GM23338 (cell line): ENCODE data around the gene FRK. TPM values are rescaled to one million over a fixed set of nuclear protein-coding genes. Genes with fewer than 3 reads are reported as not detected.
"Not testable (repeated sequence)": the region's sequence is repeated elsewhere in the genome, so short reads cannot be mapped to it uniquely, and the experiment has no call there.

Source experiments
- ATAC-seq: fragments of 200-7000 bp; cut with Tn5 transposase; 3 replicates; pipeline ENCODE4 v1.9.1; 2020
- DNase-seq: peaks from one replicate; pipeline ENCODE4 v3.0.0-alpha.2; 2015; ENCODE audit warnings: low spot score
- H2AFZ ChIP-seq: fragments of 200-600 bp; sonication (generic); 2 replicates; pipeline ENCODE4 v1.8.0; 2016; ENCODE audit warnings: antibody characterized with exemption, mild to moderate bottlenecking, moderate library complexity
- H3F3A ChIP-seq: fragments of 200-600 bp; sonication (generic); replicated peaks from 2 replicates; pipeline ENCODE4 v1.8.0; 2017; ENCODE audit warnings: antibody characterized with exemption, mixed run types, low read depth
- H3K27ac ChIP-seq: fragments of 200-600 bp; sonication (generic); 2 replicates; pipeline ENCODE4 v1.6.1; 2016; ENCODE audit warnings: low read depth
- H3K27me3 ChIP-seq: fragments of 200-600 bp; sonication (generic); 2 replicates; pipeline ENCODE4 v1.8.0; 2016; ENCODE audit warnings: mild to moderate bottlenecking, mixed run types, moderate library complexity; ENCODE audit not compliant: insufficient read depth
- H3K36me3 ChIP-seq: fragments of 200-600 bp; sonication (generic); 2 replicates; pipeline ENCODE4 v1.8.0; 2016; ENCODE audit warnings: mild to moderate bottlenecking; ENCODE audit not compliant: insufficient read depth
- H3K4me1 ChIP-seq: fragments of 200-600 bp; sonication (generic); 2 replicates; pipeline ENCODE4 v1.8.0; 2016; ENCODE audit warnings: mild to moderate bottlenecking, moderate library complexity; ENCODE audit not compliant: insufficient read depth
- H3K4me2 ChIP-seq: fragments of 200-600 bp; sonication (generic); 2 replicates; pipeline ENCODE4 v1.7.1; 2017; ENCODE audit warnings: mixed run types
- H3K4me3 ChIP-seq: fragments of 200-600 bp; sonication (generic); 2 replicates; pipeline ENCODE4 v1.6.1; 2016; ENCODE audit warnings: mixed run types
- H3K79me2 ChIP-seq: fragments of 200-600 bp; sonication (generic); replicated peaks from 2 replicates; pipeline ENCODE4 v1.8.0; 2017; ENCODE audit warnings: mild to moderate bottlenecking; ENCODE audit not compliant: insufficient read depth
- H3K9me2 ChIP-seq: fragments of 200-600 bp; sonication (generic); 2 replicates; pipeline ENCODE4 v1.8.0; 2017; ENCODE audit not compliant: insufficient read depth
- H4K20me1 ChIP-seq: fragments of 200-600 bp; sonication (generic); replicated peaks from 2 replicates; pipeline ENCODE4 v1.8.0; 2017; ENCODE audit warnings: mild to moderate bottlenecking; ENCODE audit not compliant: insufficient read depth
- H3K27ac Mint-ChIP-seq: 2 replicates; pipeline ENCODE4 v1.8.0; 2020; ENCODE audit warnings: inconsistent platforms, mild to moderate bottlenecking, moderate library complexity, mixed read lengths
- H3K27me3 Mint-ChIP-seq: 3 replicates; pipeline ENCODE4 v1.8.0; 2022; ENCODE audit warnings: low read depth, mild to moderate bottlenecking, moderate library complexity, mixed read lengths, inconsistent platforms; ENCODE audit not compliant: insufficient read depth, poor library complexity
- H3K36me3 Mint-ChIP-seq: 3 replicates; pipeline ENCODE4 v1.8.0; 2021; ENCODE audit warnings: low read depth, mild to moderate bottlenecking, inconsistent platforms, moderate library complexity, mixed read lengths
- H3K4me1 Mint-ChIP-seq: 3 replicates; pipeline ENCODE4 v1.8.0; 2020; ENCODE audit warnings: mild to moderate bottlenecking, inconsistent platforms, mixed read lengths
- H3K4me3 Mint-ChIP-seq: 3 replicates; pipeline ENCODE4 v1.8.0; 2021; ENCODE audit warnings: moderate library complexity, mild to moderate bottlenecking, inconsistent platforms, mixed read lengths
- H3K9me3 Mint-ChIP-seq: 3 replicates; pipeline ENCODE4 v1.8.0; 2020; ENCODE audit warnings: moderate library complexity, mild to moderate bottlenecking, inconsistent platforms, mixed read lengths
- CREB1 ChIP-seq: fragments of 250-450 bp; sonication (Bioruptor Pico); IDR thresholded peaks from 2 replicates; pipeline ENCODE4 v1.5.0; 2020; ENCODE audit warnings: low read depth, mild to moderate bottlenecking, moderate library complexity
- CTCF ChIP-seq, 2 experiments: fragments of 200-600 bp in 1 of 2; sonication (generic) in 1 of 2; conservative IDR thresholded peaks; 2 replicates each; pipeline versions ENCODE4 v1.5.1 to v1.6.1; 2016 to 2017; ENCODE audit warnings: antibody characterized with exemption in 2 of 2, low read depth in 2 of 2, mild to moderate bottlenecking in 2 of 2, moderate library complexity in 1 of 2
- ETS1 ChIP-seq: IDR thresholded peaks from 2 replicates; pipeline ENCODE4 v1.6.1; 2016; ENCODE audit warnings: antibody characterized with exemption
- JUNB ChIP-seq: IDR thresholded peaks from one replicate; pipeline ENCODE4 v1.6.1; 2016; ENCODE audit warnings: antibody characterized with exemption; ENCODE audit not compliant: unreplicated experiment
- NANOG ChIP-seq: IDR thresholded peaks from 2 replicates; pipeline ENCODE4 v1.6.1; 2016; ENCODE audit warnings: antibody characterized with exemption, borderline replicate concordance
- POLR2AphosphoS5 ChIP-seq: IDR thresholded peaks from 2 replicates; pipeline ENCODE4 v1.6.1; 2016; ENCODE audit warnings: antibody characterized with exemption, low read depth
- REST ChIP-seq: IDR thresholded peaks from one replicate; pipeline ENCODE4 v1.6.1; 2018; ENCODE audit warnings: antibody characterized with exemption; ENCODE audit not compliant: unreplicated experiment
- ZNF114 ChIP-seq: fragments of 250-450 bp; sonication (Bioruptor Pico); IDR thresholded peaks from 2 replicates; pipeline ENCODE4 v1.5.0; 2020; ENCODE audit warnings: mild to moderate bottlenecking, moderate library complexity
- ZNF462 ChIP-seq: fragments of 250-450 bp; sonication (Bioruptor Pico); IDR thresholded peaks from 2 replicates; pipeline ENCODE4 v1.5.0; 2020; ENCODE audit warnings: mild to moderate bottlenecking, moderate library complexity
- polyA plus RNA-seq: library from polyadenylated mRNA; unstranded; fragments of >200 nt; fragmentation: Nextera tagmentation; extraction: Ambion mirVana; gene quantifications from 2 replicates; pipeline ENCODE4 v1.2.1, GENCODE V29; 2016
- total RNA-seq: library from RNA; depleted of rRNA; stranded (reverse); fragments of >200 nt; shearing (Covaris generic); gene quantifications from 2 replicates; pipeline ENCODE4 v1.2.3, GENCODE V29; 2014

FRK gene
- total and polyA plus RNA-seq, 2 experiments from 2014 or later, result 0.06 to 0.24 TPM

- H3F3A ChIP-seq, DNase-seq, H3K4me3 Mint-ChIP-seq, ATAC-seq, H3K4me1 ChIP-seq, H3K36me3 ChIP-seq, H3K4me3 ChIP-seq, H3K27me3 ChIP-seq, H2AFZ ChIP-seq, H3K36me3 Mint-ChIP-seq, H3K4me2 ChIP-seq, H3K27ac Mint-ChIP-seq, H4K20me1 ChIP-seq, H3K27me3 Mint-ChIP-seq, H3K27ac ChIP-seq, H3K79me2 ChIP-seq, H3K4me1 Mint-ChIP-seq, H3K9me3 Mint-ChIP-seq, H3K9me2 ChIP-seq: not testable (repeated sequence)
Measured at GRCh38 chr6:116046272-116046671, 14.4 kb downstream of the FRK start.

GRCh38 chr6:116041934-116042333, 18.8 kb downstream of the FRK start:
- H3K4me3 ChIP-seq, result no peak overlapping the region

More at GRCh38 chr6:116041934-116042333, 18.8 kb downstream of the FRK start:
- H3F3A ChIP-seq, result no peaks in the 10 kb centered on the region
- H3K27me3 ChIP-seq, result no peaks in the 10 kb centered on the region
- H3K9me2 ChIP-seq, result no peaks in the 10 kb centered on the region
- DNase-seq (no peak), ATAC-seq (no peak; the same call in 2 of the 3 replicates)
- Mint-ChIP-seq H3K27me3 (peaks cover 2% of the 10 kb centered on the region), H3K27ac (peak overlapping the region; percentile 64), H3K4me1 (0 out of 3 replicates have a peak, but pooled peaks cover 6% of the 10 kb centered on the region), H3K9me3 (no peaks in the 10 kb centered on the region; the same call in 2 of the 3 replicates), H3K4me3 (no peak overlapping the region), H3K36me3 (no peaks in the 10 kb centered on the region)
- H4K20me1 ChIP-seq, result no peaks in the 10 kb centered on the region
- H3K36me3 ChIP-seq, result no peaks in the 10 kb centered on the region
- no peaks in the 10 kb centered on the region for H3K79me2 ChIP-seq
- H3K4me1 ChIP-seq, result no peaks in the 10 kb centered on the region
- peak overlapping the region; percentile 84; the same call in 1 of the 2 replicates for H2AFZ ChIP-seq
- TF ChIP-seq REST (no peak), JUNB (no peak), ZNF462 (no peak), ETS1 (no peak), NANOG (no peak), CTCF (conservative IDR thresholded peaks at IDR 0.05; ENCODE audit: low read depth in 2 of 2) (no peak), CREB1 (CRISPR knock-in tag) (no peak), ZNF114 (CRISPR knock-in tag) (no peak), POLR2AphosphoS5 (no peak)
- no peak overlapping the region for H3K4me2 ChIP-seq
- no peak overlapping the region for H3K27ac ChIP-seq
